T-helper 1 cell (primary cell): ENCODE results near the gene BEND4.
A peak's percentile ranks its signal among the peaks of the same experiment; 100 is the strongest.
"Not testable (repeated sequence)": the region's sequence is repeated elsewhere in the genome, so short reads cannot be mapped to it uniquely, and the experiment has no call there.

Experiments
- DNase-seq, 5 donors: peaks; one replicate each; pipeline ENCODE4 v3.0.0-alpha.2; 2012 to 2020
- total RNA-seq, 4 donors: gene quantifications; one replicate each; lab custom pipeline; 2026; lab: John Stamatoyannopoulos, UW

Gene BEND4
- total RNA-seq = 0 to 0.62 (median 0.35) reads per million in 4 donors

DNA sequence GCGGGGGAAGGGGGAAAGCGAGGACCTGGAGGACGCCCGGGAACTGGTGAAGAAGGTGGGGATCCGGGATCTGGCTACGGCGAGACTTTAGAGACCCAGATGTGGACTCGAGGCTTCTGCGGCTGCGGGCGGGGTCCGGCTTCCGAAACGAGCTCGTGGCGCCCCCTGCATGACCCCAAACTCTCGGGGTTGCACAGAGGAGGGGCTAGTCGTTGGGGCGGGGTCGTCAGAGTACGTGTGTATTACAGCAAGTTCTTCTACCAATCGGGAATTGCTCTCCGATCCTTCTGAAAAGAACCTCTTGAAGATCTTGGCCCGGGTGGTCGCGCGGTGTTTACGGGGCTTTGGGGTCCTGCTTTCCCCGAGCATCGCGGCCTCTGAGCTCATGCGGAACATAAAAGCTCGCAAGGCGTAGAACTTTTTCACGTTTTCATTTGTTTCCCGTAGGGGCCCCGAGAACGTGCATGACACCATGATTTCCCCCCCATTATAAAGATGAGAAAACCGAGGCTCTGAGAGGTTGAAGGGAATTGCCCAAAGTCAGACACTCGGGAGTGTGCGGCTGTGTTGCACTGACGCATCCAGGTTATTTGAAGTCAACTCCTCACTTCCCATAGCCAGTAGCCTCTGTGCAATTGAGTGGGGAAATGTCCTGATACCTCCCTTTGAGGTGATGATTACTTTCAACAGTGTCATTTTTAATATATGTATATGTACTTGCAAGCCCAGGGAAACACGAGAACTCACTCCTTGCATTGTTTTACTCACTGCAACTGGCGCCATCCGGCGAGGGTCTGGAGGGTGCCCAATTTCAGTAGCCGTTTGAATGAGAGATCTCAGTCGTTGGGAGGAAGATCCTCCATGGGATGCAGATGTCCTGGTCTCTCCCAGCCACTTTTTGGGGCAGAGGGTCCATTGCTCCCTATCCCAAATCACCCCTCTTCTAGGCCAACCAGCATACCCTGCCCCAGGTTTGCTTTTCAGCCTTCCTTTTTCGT lies at the start of gene BEND4:
Gene BEND4 (minus strand): TSS at position 149 of the 998 bp plus-strand sequence. CDS start 512 bp downstream, outside the sequence.
- no peak for DNase-seq

- no peak for DNase-seq
These were observed 44.9 kb upstream of the BEND4 start for GRCh38 chr4:42197341-42197740.

- DNase-seq = no peak
These were observed 20.5 kb upstream of the BEND4 start for GRCh38 chr4:42172921-42173320.

DNA sequence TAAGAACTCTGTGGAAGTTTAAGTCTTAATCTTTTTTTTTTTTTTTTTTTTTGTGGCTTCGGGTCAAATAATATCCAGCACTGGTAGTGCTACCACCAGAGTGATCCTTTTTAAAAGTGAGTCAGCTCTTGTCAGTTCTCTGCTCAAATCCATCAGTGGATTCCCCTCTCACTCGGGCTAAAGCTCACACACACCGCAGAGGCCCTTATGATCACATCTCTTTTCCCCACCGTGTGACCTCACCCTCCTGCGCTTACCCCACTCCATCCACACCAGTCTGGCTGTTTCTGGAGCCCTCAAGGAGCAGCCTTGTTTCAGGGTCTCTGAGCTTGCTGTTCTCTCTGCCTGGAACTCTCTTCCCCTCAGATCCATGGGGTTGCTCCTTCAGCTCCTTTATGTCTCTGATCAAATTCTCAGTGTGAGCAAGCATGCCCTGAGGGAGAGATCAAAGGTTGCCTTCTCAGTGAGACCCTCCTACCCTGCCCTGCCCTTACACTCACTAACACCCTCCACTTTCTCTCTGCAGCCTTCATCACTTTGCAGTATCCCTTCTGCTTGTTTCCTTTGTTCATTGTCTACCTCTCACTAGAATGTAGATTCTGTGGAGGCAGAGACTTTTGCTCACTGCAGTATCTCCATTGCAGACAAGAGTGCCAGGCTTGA lies 19.8 kb upstream of the BEND4 start:
- no peak for DNase-seq

DNA sequence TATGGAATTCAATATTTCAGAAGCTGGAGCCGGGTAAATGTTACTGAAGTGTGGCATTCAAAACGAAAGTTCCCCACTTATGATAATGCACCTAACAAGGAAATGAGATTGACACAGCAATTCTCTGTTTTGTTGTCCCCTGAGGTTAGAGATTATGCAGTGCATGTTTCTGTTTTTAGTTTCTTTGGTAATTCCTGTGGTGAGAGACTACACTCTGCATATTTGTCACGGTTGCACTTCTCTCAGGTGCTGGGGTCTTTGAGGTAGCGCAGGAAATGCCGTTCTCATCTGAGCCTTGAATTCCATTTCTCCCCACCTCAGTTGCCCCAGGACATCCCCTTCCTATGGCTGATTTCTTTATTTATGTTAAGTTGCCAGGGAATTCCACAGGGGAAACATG lies 15.3 kb upstream of the BEND4 start:
- peak in 1 of 5 donors; percentile 15 for DNase-seq

DNA sequence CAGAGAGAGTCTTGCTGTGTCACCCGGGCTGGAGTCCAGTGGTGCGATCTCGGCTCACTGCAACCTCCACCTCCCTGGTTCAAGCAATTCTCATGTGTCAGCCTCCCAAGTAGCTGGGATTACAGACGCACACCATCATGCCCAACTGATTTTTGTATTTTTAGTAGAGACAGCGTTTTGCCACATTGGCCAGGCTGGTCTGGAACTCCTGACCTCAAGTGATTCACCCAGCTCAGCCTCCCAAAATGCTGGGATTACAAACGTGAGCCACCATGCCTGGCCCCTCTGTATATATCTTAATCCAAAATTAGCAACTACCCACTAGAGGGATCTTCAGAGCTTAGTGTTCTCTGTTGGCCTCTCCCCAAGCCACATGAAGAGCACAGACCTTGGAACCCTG lies 13.7 kb upstream of the BEND4 start:
- not testable (repeated sequence) for DNase-seq

DNA sequence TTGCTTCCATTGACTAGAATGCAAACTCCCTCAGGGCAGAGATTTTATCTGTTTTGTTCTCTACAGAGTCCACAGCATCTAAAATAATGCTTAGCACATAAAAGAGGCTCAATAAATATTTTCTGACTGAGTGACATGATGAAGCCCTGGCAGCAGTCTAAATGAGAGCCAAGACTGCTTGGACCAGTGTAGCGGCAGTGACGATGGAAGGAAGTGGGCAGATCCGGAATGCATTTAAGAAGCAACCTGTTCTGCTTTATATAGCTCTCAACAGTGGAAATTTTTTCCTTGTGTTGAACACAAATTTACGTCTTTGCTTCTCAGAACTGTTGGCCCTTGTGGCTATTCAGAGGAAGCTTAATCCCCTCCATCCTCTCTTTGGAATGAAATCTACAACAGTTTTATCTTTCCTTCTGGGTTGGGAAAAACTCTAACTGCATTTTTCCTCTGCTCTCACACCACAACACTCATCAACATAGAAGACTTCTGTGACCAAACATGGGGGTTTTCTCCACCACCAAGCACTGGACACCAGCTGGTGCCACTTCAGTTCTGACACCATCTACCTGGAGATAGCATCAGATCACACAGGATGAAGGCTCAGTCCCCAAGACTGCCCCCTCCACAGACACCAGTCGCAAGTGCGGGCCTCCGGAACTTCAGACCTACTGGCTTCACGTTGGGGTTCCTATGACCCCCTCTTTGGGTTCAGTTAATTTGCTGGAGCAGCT lies 7.0 kb upstream of the BEND4 start:
- no peak for DNase-seq

GRCh38 chr4:42151568-42152506 lies 618 bp downstream of the BEND4 start:
- peak in 3 of 5 donors; percentile 3 to 14 (median 5) for DNase-seq

GRCh38 chr4:42150653-42151567 lies 1.5 kb downstream of the BEND4 start:
- peak in 1 of 5 donors; percentile 2 for DNase-seq

GRCh38 chr4:42149004-42149403 lies 3.5 kb downstream of the BEND4 start:
- no peak for DNase-seq

DNA sequence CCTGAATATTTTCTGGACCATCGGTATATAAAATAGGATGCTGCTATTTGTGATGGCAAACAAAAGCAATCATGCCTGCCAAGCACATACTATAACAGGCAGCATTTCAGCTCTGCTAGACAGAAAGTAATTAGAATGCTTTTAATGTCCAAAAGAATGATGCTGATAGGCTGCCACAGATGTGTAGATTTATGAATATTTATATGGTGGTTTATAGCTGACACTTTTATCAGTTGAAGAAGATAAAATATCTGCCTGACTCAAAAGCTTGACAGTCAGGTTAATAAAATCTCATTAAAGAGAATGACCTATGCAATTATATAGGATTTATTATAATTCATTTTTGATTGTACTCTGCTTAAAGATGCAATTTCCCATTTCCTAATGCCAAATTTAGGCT lies 4.0 kb downstream of the BEND4 start:
- DNase-seq = no peak

DNA sequence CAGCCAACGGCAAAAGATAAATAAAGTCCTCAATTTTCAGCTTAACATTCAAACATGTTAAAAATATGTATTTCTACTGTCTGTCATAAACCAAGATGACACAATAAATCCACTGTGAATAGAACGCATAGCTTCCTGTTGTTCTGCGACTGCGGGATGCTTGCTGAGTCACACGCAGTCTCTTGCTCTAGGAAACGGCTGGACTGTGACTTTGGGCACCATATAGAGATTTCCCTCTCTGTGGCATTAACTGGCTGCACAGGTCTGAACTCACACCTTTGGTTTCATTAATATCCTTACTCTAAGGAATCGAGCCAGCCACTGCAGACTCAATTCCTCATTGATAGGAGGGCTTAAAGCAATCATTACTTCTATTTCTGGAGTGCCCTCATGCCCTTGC lies 8.4 kb downstream of the BEND4 start:
- DNase-seq = no peak

DNA sequence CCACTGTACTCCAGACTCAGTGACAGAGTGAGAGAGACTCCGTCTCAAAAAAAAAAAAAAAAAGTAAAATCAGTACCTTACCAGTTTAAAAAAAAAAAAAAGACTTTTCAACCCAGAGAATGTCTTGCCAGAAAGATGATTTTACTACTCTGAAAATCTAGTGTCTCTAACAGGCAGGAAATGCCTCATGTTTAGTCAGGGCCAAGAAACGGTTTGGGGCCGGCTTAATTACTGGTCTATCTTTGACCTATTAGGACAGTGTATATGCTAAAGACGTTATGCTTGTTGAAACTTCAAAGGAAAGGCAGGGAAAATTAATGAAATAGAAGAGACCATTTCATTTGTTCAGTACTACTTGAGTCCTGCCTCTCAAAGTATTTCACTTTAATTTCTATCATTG lies 9.9 kb downstream of the BEND4 start:
- DNase-seq = no peak

DNA sequence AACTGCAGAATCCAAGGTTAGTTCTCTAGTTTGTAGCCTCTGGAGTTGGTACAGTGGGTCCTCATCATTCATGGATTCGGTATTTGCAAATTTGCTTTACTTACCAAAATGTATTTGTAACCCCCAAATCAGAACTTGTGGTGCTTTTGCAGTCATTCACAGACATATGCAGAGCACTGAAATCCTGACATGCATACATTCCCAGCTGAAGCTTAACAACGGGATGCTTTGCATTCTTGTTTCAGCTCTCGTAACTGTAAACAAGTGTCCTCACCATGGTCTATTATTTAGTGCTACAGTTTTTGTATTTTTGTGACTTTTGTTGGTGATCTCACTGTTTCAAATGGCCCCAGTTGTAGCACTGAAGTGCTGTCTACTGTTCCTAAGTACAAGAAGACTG lies 16.1 kb downstream of the BEND4 start:
- DNase-seq = no peak

DNA sequence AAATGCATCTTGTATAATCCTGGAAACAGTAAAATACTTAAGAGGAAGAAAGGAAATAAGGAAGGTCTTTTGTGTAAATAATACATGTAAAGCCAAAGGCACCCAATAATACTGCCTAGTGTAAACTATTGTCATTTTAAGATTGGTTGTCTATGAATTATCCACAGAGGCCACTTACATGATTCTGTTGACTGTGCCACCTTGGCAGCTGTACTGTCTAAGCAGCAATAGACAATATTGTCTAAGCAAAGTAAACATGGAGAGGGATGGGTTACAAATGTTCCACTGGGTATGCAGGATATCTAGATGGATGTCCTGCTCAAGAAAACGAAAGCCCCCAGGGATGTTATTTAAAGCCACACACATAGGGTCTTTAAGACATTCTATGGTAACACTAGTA lies 19.4 kb downstream of the BEND4 start:
- no peak for DNase-seq

DNA sequence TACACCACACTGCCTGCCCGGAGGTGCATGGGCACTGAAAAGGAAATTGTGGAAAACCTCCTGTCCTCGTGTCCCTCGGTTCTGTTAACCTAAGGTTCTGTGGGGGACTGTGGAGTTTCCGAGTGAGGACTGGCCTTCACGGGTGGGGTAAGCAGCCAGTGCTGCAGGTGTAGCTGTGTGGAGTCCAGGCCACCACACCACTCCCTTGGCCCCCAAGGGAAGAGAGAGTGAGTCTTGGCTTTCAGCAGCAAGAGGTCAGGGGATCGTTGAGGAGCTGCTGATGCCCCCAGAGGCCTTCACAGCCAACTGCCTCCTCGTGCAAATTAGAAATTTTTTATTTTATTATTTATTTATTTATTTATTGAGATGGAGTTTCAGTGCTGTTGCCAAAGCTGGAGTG lies 20.4 kb downstream of the BEND4 start:
- no peak for DNase-seq

DNA sequence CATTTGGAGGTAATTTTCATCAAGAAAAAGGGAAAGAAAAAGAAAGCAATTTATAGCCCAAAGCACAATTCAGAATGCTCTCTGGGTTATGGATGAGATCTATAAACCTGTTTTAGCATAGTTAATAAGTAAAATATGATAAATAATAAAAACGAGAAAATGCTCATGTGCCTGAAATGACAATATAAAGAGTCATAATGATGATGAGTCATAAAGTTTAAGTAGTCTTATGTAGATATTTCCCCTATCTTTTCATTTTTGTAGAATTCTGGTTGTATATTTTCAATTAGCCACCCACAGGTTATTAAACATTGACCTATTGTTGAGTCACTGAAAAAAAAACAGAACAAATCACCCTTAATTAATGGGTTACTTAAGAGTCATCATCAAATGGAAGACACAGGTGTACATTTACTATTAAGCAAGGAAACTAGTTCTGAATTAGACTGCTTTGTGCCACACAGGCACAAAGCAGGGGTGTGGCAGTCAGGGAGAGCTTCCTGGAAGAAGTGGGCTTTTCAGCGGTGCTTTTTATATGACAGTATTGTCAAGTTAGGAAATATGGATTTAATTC lies 29.3 kb downstream of the BEND4 start:
- no peak for DNase-seq

DNA sequence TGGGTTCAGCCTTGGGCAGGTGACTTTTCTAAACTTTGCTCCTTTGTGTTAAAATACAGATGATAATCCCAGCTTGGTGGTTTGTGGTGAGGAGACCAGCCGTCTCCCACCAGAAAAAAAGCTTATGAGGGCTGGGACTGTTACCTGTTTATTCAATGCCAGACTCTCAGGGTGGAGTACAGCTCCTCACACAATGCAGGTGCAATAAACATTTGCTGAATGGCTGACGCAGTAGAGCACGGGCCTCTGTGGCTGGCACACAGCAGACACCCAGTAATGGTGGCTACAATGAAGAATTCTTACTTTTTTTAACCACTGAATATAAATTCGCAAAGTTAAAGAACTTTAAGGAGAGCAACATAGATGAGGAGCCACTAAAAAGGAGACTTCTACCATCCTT lies 30.2 kb downstream of the BEND4 start:
- no peak for DNase-seq

DNA sequence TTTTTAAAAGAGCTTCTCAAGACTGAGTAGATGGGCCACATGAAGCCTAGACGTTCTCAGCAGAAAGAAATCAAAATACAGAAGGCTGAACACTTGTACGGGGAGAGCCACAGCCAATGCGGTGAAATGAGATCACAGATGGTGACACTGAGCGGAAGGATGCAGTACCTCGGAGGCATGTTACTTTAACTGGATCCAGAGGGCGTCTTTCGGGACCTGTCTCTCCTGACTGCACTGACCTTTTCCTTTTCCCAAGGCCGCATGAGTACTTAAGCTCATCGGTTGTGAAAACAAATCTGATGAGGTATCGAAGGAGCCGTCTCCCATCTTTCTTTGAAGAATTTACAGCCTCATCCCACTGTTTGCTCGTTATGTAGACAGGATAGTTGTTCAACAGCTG lies 32.6 kb downstream of the BEND4 start:
- DNase-seq = no peak

- DNase-seq = no peak
These were observed 39.6 kb downstream of the BEND4 start for GRCh38 chr4:42112846-42113245.
